MM.1S (cell line): ENCODE data around the gene AMZ1.

Experiments used
- EZH2phosphoT487 ChIP-seq: fragments of 300-600 bp; sonication (generic); IDR thresholded peaks from 2 replicates; pipeline ENCODE4 v1.6.1; 2018; ENCODE audit warnings: antibody characterized with exemption, low read length
- TF ChIP-seq, protein P1 (sequence below): fragments of 300-600 bp; sonication (generic); IDR thresholded peaks from 2 replicates; pipeline ENCODE4 v1.5.1; 2016; ENCODE audit warnings: antibody characterized with exemption, low read length, mixed read lengths

DNA sequence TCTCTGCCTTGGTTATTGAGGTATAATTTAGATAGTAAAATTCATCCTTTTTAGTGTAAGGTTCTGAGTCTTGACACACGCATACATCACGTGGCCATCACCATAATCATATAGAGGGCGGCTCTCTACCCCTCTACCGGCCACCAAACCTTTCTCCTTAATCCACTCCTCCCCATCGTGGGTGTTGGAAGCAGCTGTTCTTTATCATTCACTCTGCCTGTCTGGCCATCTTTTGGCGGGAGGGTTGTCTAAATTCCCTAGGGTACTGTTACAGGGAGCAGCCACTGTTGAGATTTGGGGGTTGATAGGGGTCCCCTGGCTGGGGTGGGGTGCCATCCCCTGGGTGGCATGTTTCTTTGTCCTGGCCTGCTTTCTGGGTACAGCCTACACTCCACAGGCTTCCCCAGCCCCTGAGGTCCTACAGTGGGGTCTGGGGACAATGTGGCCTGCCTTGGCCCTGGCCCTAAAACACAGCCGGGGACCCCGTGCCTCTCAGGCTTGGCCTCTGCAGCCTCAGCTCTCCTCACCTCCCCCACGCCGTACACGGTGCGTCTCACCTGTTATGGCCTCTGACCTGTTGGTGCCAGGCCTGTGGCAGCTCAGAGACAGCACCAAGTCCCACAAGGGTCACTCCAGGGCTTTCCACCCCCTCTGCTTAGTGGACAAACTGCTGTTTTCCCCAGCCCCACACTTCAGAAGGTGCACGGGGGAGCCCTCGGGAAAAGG, 17.5 kb downstream of the AMZ1 start:
- TF ChIP-seq, protein P1, sequence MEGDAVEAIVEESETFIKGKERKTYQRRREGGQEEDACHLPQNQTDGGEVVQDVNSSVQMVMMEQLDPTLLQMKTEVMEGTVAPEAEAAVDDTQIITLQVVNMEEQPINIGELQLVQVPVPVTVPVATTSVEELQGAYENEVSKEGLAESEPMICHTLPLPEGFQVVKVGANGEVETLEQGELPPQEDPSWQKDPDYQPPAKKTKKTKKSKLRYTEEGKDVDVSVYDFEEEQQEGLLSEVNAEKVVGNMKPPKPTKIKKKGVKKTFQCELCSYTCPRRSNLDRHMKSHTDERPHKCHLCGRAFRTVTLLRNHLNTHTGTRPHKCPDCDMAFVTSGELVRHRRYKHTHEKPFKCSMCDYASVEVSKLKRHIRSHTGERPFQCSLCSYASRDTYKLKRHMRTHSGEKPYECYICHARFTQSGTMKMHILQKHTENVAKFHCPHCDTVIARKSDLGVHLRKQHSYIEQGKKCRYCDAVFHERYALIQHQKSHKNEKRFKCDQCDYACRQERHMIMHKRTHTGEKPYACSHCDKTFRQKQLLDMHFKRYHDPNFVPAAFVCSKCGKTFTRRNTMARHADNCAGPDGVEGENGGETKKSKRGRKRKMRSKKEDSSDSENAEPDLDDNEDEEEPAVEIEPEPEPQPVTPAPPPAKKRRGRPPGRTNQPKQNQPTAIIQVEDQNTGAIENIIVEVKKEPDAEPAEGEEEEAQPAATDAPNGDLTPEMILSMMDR: no peak
- TF ChIP-seq EZH2phosphoT487: no peak
